Gastrocnemius medialis (tissue), 4 donors: Measurements from ENCODE around the gene RUNX3. TPM values are rescaled to one million over a fixed set of nuclear protein-coding genes. Genes with fewer than 3 reads are reported as not detected.

Experiments
- ATAC-seq, 2 donors: fragments of 150-250 bp; one replicate each; pipeline ENCODE4 v1.9.1; 2016
- DNase-seq, 2 donors: peaks; one replicate each; pipeline ENCODE4 v3.0.0-alpha.2; 2019
- H3K27ac ChIP-seq, 4 donors: fragments of 200-600 bp; sonication (generic); 1 replicate in 1 of 4; 2 replicates in 3 of 4; pipeline ENCODE4 v1.5.1; 2016 to 2018; ENCODE audit warnings: mild to moderate bottlenecking in 2 of 4, moderate library complexity in 1 of 4
- H3K27me3 ChIP-seq, 3 donors: fragments of 200-600 bp; sonication (generic) in 2 of 3; 1 replicate in 1 of 3; 2 replicates in 2 of 3; pipeline versions ENCODE4 v1.5.1 to v1.6.0; 2016 to 2019; ENCODE audit warnings: mild to moderate bottlenecking in 1 of 3, moderate library complexity in 1 of 3
- H3K36me3 ChIP-seq, 2 donors: fragments of 200-600 bp; sonication (generic) in 1 of 2; one replicate each; pipeline ENCODE4 v1.5.1; 2017 to 2018
- H3K4me1 ChIP-seq, 2 donors: fragments of 200-600 bp; sonication (generic) in 1 of 2; one replicate each; pipeline ENCODE4 v1.5.1; 2016 to 2017; ENCODE audit warnings: mild to moderate bottlenecking in 2 of 2
- H3K4me3 ChIP-seq, 4 donors: fragments of 200-600 bp; sonication (generic) in 3 of 4; 1 replicate in 1 of 4; 2 replicates in 3 of 4; pipeline ENCODE4 v1.5.1; 2016 to 2019; ENCODE audit warnings: mild to moderate bottlenecking in 2 of 4
- H3K9me3 ChIP-seq, 3 donors: fragments of 200-600 bp; sonication (generic) in 2 of 3; 1 replicate in 1 of 3; 2 replicates in 2 of 3; pipeline ENCODE4 v1.5.1; 2016 to 2019
- POLR2A ChIP-seq, 2 donors: fragments of 450-650 bp; IDR thresholded peaks; one replicate each; pipeline ENCODE4 v1.6.1; 2017; ENCODE audit warnings: antibody characterized with exemption in 2 of 2, mild to moderate bottlenecking in 2 of 2, moderate library complexity in 2 of 2
- in situ Hi-C, 4 donors: fragments of 200-750 bp; cut with MboI; loops; one replicate each; pipeline versions ENCODE4 v1.15.0 to v1.8.0; 2017; ENCODE audit warnings: low sequenced_read_pairs in 4 of 4
- intact Hi-C: fragments of 100-400 bp; cut with DNase I; formaldehyde crosslinking; loops from one replicate; pipeline ENCODE4 v1.15.1; 2023; ENCODE audit warnings: low total_unique reads
- total RNA-seq, 4 donors: library from RNA; depleted of rRNA; stranded (reverse); fragments of >200 nt; gene quantifications; one replicate each; pipeline versions ENCODE4 v1.1.0 to v1.2.3, GENCODE V29; 2016
- TF ChIP-seq, protein P1 (sequence below), 5 experiments: fragments of 450-650 bp in 3 of 5; fragments of 200-600 bp in 2 of 5; sonication (generic) in 2 of 5; IDR thresholded peaks in 4 of 5; conservative IDR thresholded peaks in 1 of 5; 1 replicate in 4 of 5; 2 replicates in 1 of 5; pipeline ENCODE4 v1.5.1; 2016 to 2019; ENCODE audit warnings: antibody characterized with exemption in 5 of 5, mild to moderate bottlenecking in 3 of 5, moderate library complexity in 3 of 5

The RUNX3 gene
- total RNA-seq, 4 donors from 2014 or later: 0.13 to 1.9 (median 0.74) TPM

DNA sequence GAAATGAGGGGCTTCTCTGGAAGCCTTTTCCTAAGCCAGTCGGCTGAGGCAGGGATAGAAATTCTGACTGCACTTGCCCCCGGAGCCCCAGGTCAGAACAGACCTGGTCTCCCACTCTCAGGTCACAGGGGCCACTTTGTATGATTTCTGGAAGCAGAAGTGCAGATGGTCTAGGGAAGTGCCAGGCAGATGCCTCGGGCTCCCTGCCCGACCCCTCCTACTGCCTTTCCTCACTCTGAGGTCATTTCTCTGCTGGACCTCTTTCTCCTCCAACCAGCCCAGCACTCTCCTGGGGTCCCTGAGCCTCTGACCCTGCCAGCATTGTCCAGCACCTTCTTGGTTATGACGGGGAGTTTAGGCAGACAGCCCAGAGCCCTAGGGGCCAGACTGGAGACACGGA lies 8.7 kb downstream of the RUNX3 start:
- DNase-seq (no peak), ATAC-seq (no peak)
- Histone ChIP-seq H3K4me1 (peaks cover 7% of the 10 kb centered on the region in 2 donors), H3K27me3 (peaks cover 14 to 24% (median 16%) of the 10 kb centered on the region in 3 donors), H3K27ac (no peak overlapping the region), H3K36me3 (no peaks in the 10 kb centered on the region), H3K9me3 (no peaks in the 10 kb centered on the region), H3K4me3 (no peak overlapping the region)
- intact Hi-C loops (no loop called here), in situ Hi-C loops (no loop called here)
- TF ChIP-seq, protein P1, sequence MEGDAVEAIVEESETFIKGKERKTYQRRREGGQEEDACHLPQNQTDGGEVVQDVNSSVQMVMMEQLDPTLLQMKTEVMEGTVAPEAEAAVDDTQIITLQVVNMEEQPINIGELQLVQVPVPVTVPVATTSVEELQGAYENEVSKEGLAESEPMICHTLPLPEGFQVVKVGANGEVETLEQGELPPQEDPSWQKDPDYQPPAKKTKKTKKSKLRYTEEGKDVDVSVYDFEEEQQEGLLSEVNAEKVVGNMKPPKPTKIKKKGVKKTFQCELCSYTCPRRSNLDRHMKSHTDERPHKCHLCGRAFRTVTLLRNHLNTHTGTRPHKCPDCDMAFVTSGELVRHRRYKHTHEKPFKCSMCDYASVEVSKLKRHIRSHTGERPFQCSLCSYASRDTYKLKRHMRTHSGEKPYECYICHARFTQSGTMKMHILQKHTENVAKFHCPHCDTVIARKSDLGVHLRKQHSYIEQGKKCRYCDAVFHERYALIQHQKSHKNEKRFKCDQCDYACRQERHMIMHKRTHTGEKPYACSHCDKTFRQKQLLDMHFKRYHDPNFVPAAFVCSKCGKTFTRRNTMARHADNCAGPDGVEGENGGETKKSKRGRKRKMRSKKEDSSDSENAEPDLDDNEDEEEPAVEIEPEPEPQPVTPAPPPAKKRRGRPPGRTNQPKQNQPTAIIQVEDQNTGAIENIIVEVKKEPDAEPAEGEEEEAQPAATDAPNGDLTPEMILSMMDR (IDR thresholded peaks at IDR 0.05 in 4 of 5, conservative IDR thresholded peaks at IDR 0.05 in 1 of 5): no peak
- TF ChIP-seq POLR2A (IDR thresholded peaks at IDR 0.05): no peak

DNA sequence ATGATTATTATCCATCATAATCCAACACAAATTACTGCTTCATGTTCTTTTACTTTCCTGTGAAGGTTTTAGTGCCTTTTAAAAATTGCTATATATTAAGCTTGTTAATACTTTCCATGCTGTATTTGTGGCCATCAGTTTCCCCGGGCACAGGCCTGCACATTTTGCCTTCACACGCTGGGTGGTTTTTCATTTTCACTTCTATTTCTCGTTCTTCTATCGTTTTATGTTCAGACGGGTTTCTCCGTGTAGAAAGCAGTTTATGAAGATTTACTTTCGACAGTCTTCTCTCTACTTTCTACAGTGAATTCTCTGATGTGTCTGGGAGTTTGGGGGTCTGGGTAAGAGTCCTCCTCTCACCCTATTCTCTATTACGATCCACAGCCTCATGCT lies 9.5 kb downstream of the RUNX3 start:
- DNase-seq (no peak), ATAC-seq (no peak)
- Histone ChIP-seq H3K9me3 (no peaks in the 10 kb centered on the region), H3K27ac (no peak overlapping the region), H3K4me1 (peaks cover 7% of the 10 kb centered on the region in 2 donors), H3K27me3 (peaks cover 5 to 15% (median 7%) of the 10 kb centered on the region in 3 donors), H3K36me3 (no peaks in the 10 kb centered on the region), H3K4me3 (no peak overlapping the region)
- TF ChIP-seq POLR2A (IDR thresholded peaks at IDR 0.05): no peak
- TF ChIP-seq, protein P1 (IDR thresholded peaks at IDR 0.05 in 4 of 5, conservative IDR thresholded peaks at IDR 0.05 in 1 of 5): no peak
- intact Hi-C loops (no loop called here), in situ Hi-C loops (no loop called here)

DNA sequence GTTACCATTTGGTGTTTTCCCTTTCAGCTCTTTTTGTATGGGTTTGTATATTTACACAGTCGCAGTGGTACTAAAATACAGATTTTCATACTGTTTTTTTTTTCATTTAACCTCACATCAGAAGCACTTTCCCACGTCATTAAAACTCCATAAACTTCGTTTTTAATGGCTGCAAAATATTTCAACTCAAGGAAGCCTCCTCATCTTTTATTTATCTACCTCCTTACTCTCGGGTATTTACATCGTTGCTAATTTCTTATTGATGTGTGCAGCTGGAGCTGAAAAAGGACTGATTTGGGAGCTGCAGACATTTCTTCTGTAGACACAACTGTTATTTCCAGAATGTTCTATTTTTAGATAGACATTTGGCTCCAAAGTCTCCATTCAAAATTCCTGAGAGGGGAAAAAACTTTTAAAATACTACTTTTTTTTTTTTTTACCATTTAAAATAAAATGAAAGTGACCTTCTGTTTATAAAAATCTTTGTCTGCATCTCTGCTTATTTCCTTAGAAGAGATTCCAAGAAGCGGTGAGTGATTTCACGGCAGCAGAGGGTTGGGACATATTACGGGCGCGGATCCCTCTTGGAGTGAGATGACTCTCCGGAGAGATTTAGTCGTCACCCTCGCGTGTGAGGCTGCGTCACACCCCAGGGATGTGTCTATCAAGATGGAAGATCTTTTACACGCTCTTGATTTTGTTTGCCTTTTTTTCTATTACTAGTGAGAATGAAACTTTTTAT lies 10.1 kb downstream of the RUNX3 start:
- no peak for ATAC-seq
- Histone ChIP-seq H3K27ac (no peak overlapping the region), H3K9me3 (no peaks in the 10 kb centered on the region), H3K4me1 (peaks cover 7% of the 10 kb centered on the region in 2 donors), H3K4me3 (no peak overlapping the region), H3K27me3 (peaks cover 0 to 10% (median 1%) of the 10 kb centered on the region in 3 donors), H3K36me3 (no peaks in the 10 kb centered on the region)
- in situ Hi-C loops: no loop called here
- no peak for DNase-seq
- TF ChIP-seq, protein P1 (IDR thresholded peaks at IDR 0.05 in 4 of 5, conservative IDR thresholded peaks at IDR 0.05 in 1 of 5): no peak
- no peak for TF ChIP-seq POLR2A (IDR thresholded peaks at IDR 0.05)
- intact Hi-C loops: no loop called here

DNA sequence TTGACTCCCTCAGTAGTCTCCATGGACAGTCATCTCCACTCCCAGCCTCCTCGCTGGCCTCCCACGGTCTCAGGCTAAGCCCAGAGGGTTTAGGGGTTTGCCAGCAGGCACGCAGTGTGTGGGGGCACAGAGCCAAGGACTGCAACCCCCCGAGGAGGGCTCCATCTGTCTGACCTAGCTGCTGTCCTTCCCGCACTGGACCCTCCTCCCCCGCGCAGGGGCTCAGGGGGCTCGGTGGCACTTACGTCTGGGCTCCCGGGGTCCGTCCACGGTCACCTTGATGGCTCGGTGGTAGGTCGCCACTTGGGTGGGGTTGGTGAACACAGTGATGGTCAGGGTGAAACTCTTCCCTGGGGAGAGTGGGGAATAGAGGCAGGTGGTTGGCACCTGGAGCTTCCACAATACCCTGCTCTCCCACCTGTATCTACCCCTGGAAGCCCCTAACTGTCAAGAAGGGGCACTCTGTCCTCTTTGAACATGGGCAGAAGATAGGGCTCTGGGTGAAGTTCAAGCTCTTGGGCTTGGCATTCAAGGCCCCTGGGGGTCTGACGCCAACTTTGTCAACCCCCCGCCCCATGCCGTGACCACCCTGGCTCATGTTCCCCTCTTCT lies 11.0 kb downstream of the RUNX3 start:
- Histone ChIP-seq H3K27me3 (peaks cover 0 to 1% (median 0%) of the 10 kb centered on the region in 3 donors), H3K36me3 (no peaks in the 10 kb centered on the region), H3K27ac (no peak overlapping the region), H3K9me3 (no peaks in the 10 kb centered on the region), H3K4me3 (no peak overlapping the region), H3K4me1 (peaks cover 7% of the 10 kb centered on the region in 2 donors)
- TF ChIP-seq, protein P1 (IDR thresholded peaks at IDR 0.05 in 4 of 5, conservative IDR thresholded peaks at IDR 0.05 in 1 of 5): no peak
- no peak for TF ChIP-seq POLR2A (IDR thresholded peaks at IDR 0.05)
- ATAC-seq (no peak), DNase-seq (no peak)
- in situ Hi-C loops (no loop called here), intact Hi-C loops (no loop called here)
